Measurements from ENCODE around the gene CCDC188.

Gene CCDC188

GRCh38 chr22:20117633-20118299, 33.1 kb downstream of the CCDC188 start:
- no peak for TF ChIP-seq CTCF (IDR thresholded peaks at IDR 0.05)
- no peak for DNase-seq (ENCODE audit: low spot score)
- Histone ChIP-seq H3K27ac (peak overlapping the region in 1 of 2 donors; percentile 93), H3K4me3 (peak overlapping the region; percentile 90)

GRCh38 chr22:20116951-20117632, 33.8 kb downstream of the CCDC188 start, which contains the start of gene TRMT2A:
Gene TRMT2A (minus strand): TSS chr22:20117226. CDS start chr22:20116906, 320 bp downstream.
- TF ChIP-seq CTCF (IDR thresholded peaks at IDR 0.05), result no peak
- peak; percentile 98 for DNase-seq (ENCODE audit: low spot score)

GRCh38 chr22:20116376-20116950, 34.4 kb downstream of the CCDC188 start:
- no peak for TF ChIP-seq CTCF (IDR thresholded peaks at IDR 0.05)
- Histone ChIP-seq H3K4me3 (peak overlapping the region; percentile 90), H3K27ac (peak overlapping the region; percentile 67 to 93)
- DNase-seq (ENCODE audit: low spot score), result no peak

More at GRCh38 chr22:20116951-20117632, 33.8 kb downstream of the CCDC188 start, which contains the start of gene TRMT2A:
- Histone ChIP-seq H3K4me3 (peak within 1 kb of the TSS; percentile 90), H3K27ac (peak within 1 kb of the TSS; percentile 67 to 93)

- TF ChIP-seq CTCF (IDR thresholded peaks at IDR 0.05), result no peak
- H3K4me3 ChIP-seq, result peak within 1 kb of the TSS; percentile 90
- peak within 1 kb of the TSS; percentile 67 to 93 for H3K27ac ChIP-seq
- no peak for DNase-seq (ENCODE audit: low spot score)
Measured at GRCh38 chr22:20115691-20116375, 35.0 kb downstream of the CCDC188 start, which contains the start of gene RANBP1. Gene RANBP1 (plus strand): TSS chr22:20116104. CDS start chr22:20116185, 81 bp downstream.

GRCh38 chr22:20114506-20115475, 36.1 kb downstream of the CCDC188 start:
- H3K27ac ChIP-seq, result no peak overlapping the region
- no peak overlapping the region for H3K4me3 ChIP-seq
- TF ChIP-seq CTCF (IDR thresholded peaks at IDR 0.05), result no peak
- DNase-seq (ENCODE audit: low spot score), result no peak
